NCI-H510A (cell line): ENCODE results near the gene HNRNPA2B1.

ENCODE experiments used
- DNase-seq: peaks from one replicate; lab custom pipeline; 2025; lab: John Stamatoyannopoulos, UW

Gene HNRNPA2B1

GRCh38 chr7:26145238-26145637 lies 55.3 kb downstream of the HNRNPA2B1 start:
- no peak for DNase-seq

GRCh38 chr7:26144184-26145080 lies 56.1 kb downstream of the HNRNPA2B1 start:
- DNase-seq, result no peak

GRCh38 chr7:26143298-26144048 lies 57.1 kb downstream of the HNRNPA2B1 start:
- no peak for DNase-seq

- no peak for DNase-seq
Observed at GRCh38 chr7:26141077-26141476, 59.5 kb downstream of the HNRNPA2B1 start.

GRCh38 chr7:26140380-26140779 lies 60.2 kb downstream of the HNRNPA2B1 start:
- no peak for DNase-seq
